ENCODE measurements around the gene THSD7B.

Gene THSD7B

DNA sequence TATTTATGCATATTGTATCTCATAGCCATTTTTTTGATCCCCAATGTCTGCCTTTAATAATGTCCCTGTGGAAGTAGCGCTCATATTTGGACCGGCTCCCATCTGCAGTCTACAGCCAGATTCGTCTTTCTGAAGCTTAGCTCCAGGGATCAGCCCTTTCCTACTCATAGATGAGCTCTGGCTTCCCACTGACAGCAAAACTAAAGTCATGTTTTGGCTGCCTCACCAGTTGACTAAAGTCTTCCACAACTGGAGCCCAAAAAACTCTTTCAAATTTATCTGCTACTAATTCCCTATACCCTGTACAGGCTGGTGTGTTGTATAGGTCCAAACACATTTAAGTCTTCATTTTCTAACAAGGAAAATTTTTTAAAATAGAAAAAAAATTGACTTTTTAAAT lies 904.8 kb downstream of the THSD7B start:
- Histone ChIP-seq H3K9ac (no peak overlapping the region), H3K36me3 (ENCODE audit: insufficient read depth) (no peaks in the 10 kb centered on the region), H4K20me1 (ENCODE audit: insufficient read depth) (no peaks in the 10 kb centered on the region), H3K4me1 (ENCODE audit: low read depth, poor library complexity, severe bottlenecking) (no peaks in the 10 kb centered on the region), H3K4me3 (IDR thresholded peaks at IDR 0.05; ENCODE audit: insufficient read depth, low read depth, low read length) (no peak overlapping the region), H3K4me2 (no peak overlapping the region), H3K79me2 (ENCODE audit: insufficient read depth, low read depth) (no peaks in the 10 kb centered on the region), H3K27ac (no peak overlapping the region), H2AFZ (ENCODE audit: low read depth) (no peak overlapping the region), H3K27me3 (ENCODE audit: insufficient read depth, low read depth) (no peaks in the 10 kb centered on the region)
- TF ChIP-seq, protein P1, sequence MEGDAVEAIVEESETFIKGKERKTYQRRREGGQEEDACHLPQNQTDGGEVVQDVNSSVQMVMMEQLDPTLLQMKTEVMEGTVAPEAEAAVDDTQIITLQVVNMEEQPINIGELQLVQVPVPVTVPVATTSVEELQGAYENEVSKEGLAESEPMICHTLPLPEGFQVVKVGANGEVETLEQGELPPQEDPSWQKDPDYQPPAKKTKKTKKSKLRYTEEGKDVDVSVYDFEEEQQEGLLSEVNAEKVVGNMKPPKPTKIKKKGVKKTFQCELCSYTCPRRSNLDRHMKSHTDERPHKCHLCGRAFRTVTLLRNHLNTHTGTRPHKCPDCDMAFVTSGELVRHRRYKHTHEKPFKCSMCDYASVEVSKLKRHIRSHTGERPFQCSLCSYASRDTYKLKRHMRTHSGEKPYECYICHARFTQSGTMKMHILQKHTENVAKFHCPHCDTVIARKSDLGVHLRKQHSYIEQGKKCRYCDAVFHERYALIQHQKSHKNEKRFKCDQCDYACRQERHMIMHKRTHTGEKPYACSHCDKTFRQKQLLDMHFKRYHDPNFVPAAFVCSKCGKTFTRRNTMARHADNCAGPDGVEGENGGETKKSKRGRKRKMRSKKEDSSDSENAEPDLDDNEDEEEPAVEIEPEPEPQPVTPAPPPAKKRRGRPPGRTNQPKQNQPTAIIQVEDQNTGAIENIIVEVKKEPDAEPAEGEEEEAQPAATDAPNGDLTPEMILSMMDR (conservative IDR thresholded peaks at IDR 0.05; ENCODE audit: low read depth, low read length), result no peak

- Histone ChIP-seq H3K79me2 (ENCODE audit: insufficient read depth, low read depth) (no peaks in the 10 kb centered on the region), H3K36me3 (ENCODE audit: insufficient read depth) (no peaks in the 10 kb centered on the region), H3K4me3 (IDR thresholded peaks at IDR 0.05; ENCODE audit: insufficient read depth, low read depth, low read length) (no peak overlapping the region), H3K4me2 (no peak overlapping the region), H3K9ac (no peak overlapping the region), H3K27ac (no peak overlapping the region), H3K4me1 (ENCODE audit: low read depth, poor library complexity, severe bottlenecking) (no peaks in the 10 kb centered on the region), H3K27me3 (ENCODE audit: insufficient read depth, low read depth) (no peaks in the 10 kb centered on the region), H4K20me1 (ENCODE audit: insufficient read depth) (no peaks in the 10 kb centered on the region), H2AFZ (ENCODE audit: low read depth) (no peak overlapping the region)
- TF ChIP-seq, protein P1 (conservative IDR thresholded peaks at IDR 0.05; ENCODE audit: low read depth, low read length), result no peak
Measured at GRCh38 chr2:137672989-137673552, 907.7 kb downstream of the THSD7B start.

- H3K27ac ChIP-seq, result no peak overlapping the region
- H3K4me2 ChIP-seq, result no peak overlapping the region
- no peaks in the 10 kb centered on the region for H3K79me2 ChIP-seq (ENCODE audit: insufficient read depth, low read depth)
- no peak overlapping the region for H2AFZ ChIP-seq (ENCODE audit: low read depth)
- no peaks in the 10 kb centered on the region for H3K27me3 ChIP-seq (ENCODE audit: insufficient read depth, low read depth)
- H3K4me3 ChIP-seq (IDR thresholded peaks at IDR 0.05; ENCODE audit: insufficient read depth, low read depth, low read length), result no peak overlapping the region
- TF ChIP-seq, protein P1 (conservative IDR thresholded peaks at IDR 0.05; ENCODE audit: low read depth, low read length), result no peak
- H3K4me1 ChIP-seq (ENCODE audit: low read depth, poor library complexity, severe bottlenecking), result no peaks in the 10 kb centered on the region
- H3K9ac ChIP-seq, result no peak overlapping the region
- no peaks in the 10 kb centered on the region for H4K20me1 ChIP-seq (ENCODE audit: insufficient read depth)
- H3K36me3 ChIP-seq (ENCODE audit: insufficient read depth), result no peaks in the 10 kb centered on the region
Measured at GRCh38 chr2:137674991-137675390, 909.6 kb downstream of the THSD7B start.

- no peak overlapping the region for H3K4me2 ChIP-seq
- H3K9ac ChIP-seq, result no peak overlapping the region
- H4K20me1 ChIP-seq (ENCODE audit: insufficient read depth), result no peaks in the 10 kb centered on the region
- no peaks in the 10 kb centered on the region for H3K4me1 ChIP-seq (ENCODE audit: low read depth, poor library complexity, severe bottlenecking)
- TF ChIP-seq, protein P1 (conservative IDR thresholded peaks at IDR 0.05; ENCODE audit: low read depth, low read length), result no peak
- H3K79me2 ChIP-seq (ENCODE audit: insufficient read depth, low read depth), result no peaks in the 10 kb centered on the region
- H3K36me3 ChIP-seq (ENCODE audit: insufficient read depth), result no peaks in the 10 kb centered on the region
- H3K4me3 ChIP-seq (IDR thresholded peaks at IDR 0.05; ENCODE audit: insufficient read depth, low read depth, low read length), result no peak overlapping the region
- no peak overlapping the region for H3K27ac ChIP-seq
- no peak overlapping the region for H2AFZ ChIP-seq (ENCODE audit: low read depth)
- no peaks in the 10 kb centered on the region for H3K27me3 ChIP-seq (ENCODE audit: insufficient read depth, low read depth)
Measured at GRCh38 chr2:137675584-137676327, 910.4 kb downstream of the THSD7B start.

All from KMS-11 (cell line).